ENCODE results near the gene TTC6. TPM values are rescaled to one million over a fixed set of nuclear protein-coding genes. Genes with fewer than 3 reads are reported as not detected.
A peak's percentile ranks its signal among the peaks of the same experiment; 100 is the strongest.

TTC6 gene
- total RNA-seq, 2 donors from 2014 or later = 88.2 to 89.8 TPM

GRCh38 chr14:37610945-37611523 is 15.6 kb downstream of the TTC6 start:
- Histone ChIP-seq H3K27ac (peak overlapping the region in 1 of 2 donors; percentile 22), H3K36me3 (no peaks in the 10 kb centered on the region), H3K9me3 (no peaks in the 10 kb centered on the region), H3K4me1 (replicated peaks) (peaks cover 2% of the 10 kb centered on the region), H3K4me3 (peak overlapping the region; percentile 2 to 9), H3K27me3 (replicated peaks; ENCODE audit: insufficient read depth) (no peaks in the 10 kb centered on the region)
- no peak for DNase-seq (ENCODE audit: low spot score)
- WGBS = 30% methylated on average over 52 of the region's 52 CpGs
- intact Hi-C loops (cut with DNase I) = no loop called here
- TF ChIP-seq POLR2AphosphoS5 (IDR thresholded peaks at IDR 0.05) = no peak
- no peak for TF ChIP-seq CTCF (IDR thresholded peaks at IDR 0.05)
- TF ChIP-seq POLR2A (IDR thresholded peaks at IDR 0.05) = no peak

- TF ChIP-seq POLR2AphosphoS5 (IDR thresholded peaks at IDR 0.05) (no peak), POLR2A (IDR thresholded peaks at IDR 0.05) (no peak), CTCF (IDR thresholded peaks at IDR 0.05) (no peak)
- WGBS = 93% methylated on average over 3 of the region's 3 CpGs
- Histone ChIP-seq H3K36me3 (no peaks in the 10 kb centered on the region), H3K27me3 (replicated peaks; ENCODE audit: insufficient read depth) (no peaks in the 10 kb centered on the region), H3K4me3 (no peak overlapping the region), H3K4me1 (replicated peaks) (no peaks in the 10 kb centered on the region), H3K9me3 (no peaks in the 10 kb centered on the region), H3K27ac (no peak overlapping the region)
- intact Hi-C loops (cut with DNase I) = no loop called here
- DNase-seq (ENCODE audit: low spot score) = no peak
Observed at GRCh38 chr14:37615582-37616289, 20.3 kb downstream of the TTC6 start.

GRCh38 chr14:37616853-37617252 is 21.4 kb downstream of the TTC6 start:
- Histone ChIP-seq H3K27me3 (replicated peaks; ENCODE audit: insufficient read depth) (no peaks in the 10 kb centered on the region), H3K4me1 (replicated peaks) (no peaks in the 10 kb centered on the region), H3K9me3 (no peaks in the 10 kb centered on the region), H3K27ac (no peak overlapping the region), H3K36me3 (no peaks in the 10 kb centered on the region), H3K4me3 (no peak overlapping the region)
- 95% methylated on average over 4 of the region's 4 CpGs for WGBS
- DNase-seq (ENCODE audit: low spot score) = no peak
- TF ChIP-seq CTCF (IDR thresholded peaks at IDR 0.05) (no peak), POLR2A (IDR thresholded peaks at IDR 0.05) (no peak), POLR2AphosphoS5 (IDR thresholded peaks at IDR 0.05) (no peak)
- intact Hi-C loops (cut with DNase I) = no loop called here

GRCh38 chr14:37617864-37618365 is 22.5 kb downstream of the TTC6 start:
- 100% methylated on average over 1 of the region's 1 CpG for WGBS
- intact Hi-C loops (cut with DNase I) = no loop called here
- Histone ChIP-seq H3K9me3 (no peaks in the 10 kb centered on the region), H3K36me3 (no peaks in the 10 kb centered on the region), H3K27ac (no peak overlapping the region), H3K4me1 (replicated peaks) (no peaks in the 10 kb centered on the region), H3K27me3 (replicated peaks; ENCODE audit: insufficient read depth) (no peaks in the 10 kb centered on the region), H3K4me3 (no peak overlapping the region)
- no peak for TF ChIP-seq POLR2A (IDR thresholded peaks at IDR 0.05)
- DNase-seq (ENCODE audit: low spot score) = no peak

- no peak overlapping the region for H3K27ac ChIP-seq
- no peaks in the 10 kb centered on the region for H3K27me3 ChIP-seq (replicated peaks; ENCODE audit: insufficient read depth)
- 62% methylated on average over 1 of the region's 1 CpG for WGBS
- no peaks in the 10 kb centered on the region for H3K36me3 ChIP-seq
- intact Hi-C loops (cut with DNase I) = no loop called here
- TF ChIP-seq POLR2A (IDR thresholded peaks at IDR 0.05) (no peak), POLR2AphosphoS5 (IDR thresholded peaks at IDR 0.05) (no peak), CTCF (IDR thresholded peaks at IDR 0.05) (no peak)
- H3K9me3 ChIP-seq = no peaks in the 10 kb centered on the region
- DNase-seq (ENCODE audit: low spot score) = no peak
- H3K4me1 ChIP-seq (replicated peaks) = no peaks in the 10 kb centered on the region
- H3K4me3 ChIP-seq = no peak overlapping the region
Observed at GRCh38 chr14:37618498-37619028, 23.1 kb downstream of the TTC6 start.
